HEK293T (cell line): ENCODE measurements around the gene RHOU.

Experiments
- BHLHE40 ChIP-seq: fragments of 450-650 bp; IDR thresholded peaks from 2 replicates; pipeline ENCODE4 v1.6.1; 2016; ENCODE audit warnings: mild to moderate bottlenecking, moderate library complexity, borderline replicate concordance
- ELF4 ChIP-seq: fragments of 450-650 bp; IDR thresholded peaks from 2 replicates; pipeline ENCODE4 v1.6.1; 2017; ENCODE audit warnings: antibody characterized with exemption
- FOXA1 ChIP-seq: fragments of 450-650 bp; IDR thresholded peaks from 2 replicates; pipeline ENCODE4 v1.6.1; 2016; ENCODE audit warnings: mild to moderate bottlenecking
- FOXK2 ChIP-seq: fragments of 450-650 bp; IDR thresholded peaks from 2 replicates; pipeline ENCODE4 v1.6.1; 2016; ENCODE audit warnings: mild to moderate bottlenecking
- FOXM1 ChIP-seq: fragments of 450-650 bp; IDR thresholded peaks from 2 replicates; pipeline ENCODE4 v1.6.1; 2017; ENCODE audit warnings: mild to moderate bottlenecking, borderline replicate concordance
- LEF1 ChIP-seq: fragments of 450-650 bp; IDR thresholded peaks from 2 replicates; pipeline ENCODE4 v1.6.1; 2017; ENCODE audit warnings: mild to moderate bottlenecking, borderline replicate concordance
- NFRKB ChIP-seq: fragments of 450-650 bp; IDR thresholded peaks from 2 replicates; pipeline ENCODE4 v1.6.1; 2016; ENCODE audit warnings: mild to moderate bottlenecking, moderate library complexity
- SP1 ChIP-seq: fragments of 450-650 bp; IDR thresholded peaks from 2 replicates; pipeline ENCODE4 v1.6.1; 2017
- SUZ12 ChIP-seq: fragments of 450-650 bp; IDR thresholded peaks from 2 replicates; pipeline ENCODE4 v1.6.1; 2016; ENCODE audit warnings: mild to moderate bottlenecking
- ZNF384 ChIP-seq: fragments of 450-650 bp; IDR thresholded peaks from 2 replicates; pipeline ENCODE4 v1.6.1; 2016

DNA sequence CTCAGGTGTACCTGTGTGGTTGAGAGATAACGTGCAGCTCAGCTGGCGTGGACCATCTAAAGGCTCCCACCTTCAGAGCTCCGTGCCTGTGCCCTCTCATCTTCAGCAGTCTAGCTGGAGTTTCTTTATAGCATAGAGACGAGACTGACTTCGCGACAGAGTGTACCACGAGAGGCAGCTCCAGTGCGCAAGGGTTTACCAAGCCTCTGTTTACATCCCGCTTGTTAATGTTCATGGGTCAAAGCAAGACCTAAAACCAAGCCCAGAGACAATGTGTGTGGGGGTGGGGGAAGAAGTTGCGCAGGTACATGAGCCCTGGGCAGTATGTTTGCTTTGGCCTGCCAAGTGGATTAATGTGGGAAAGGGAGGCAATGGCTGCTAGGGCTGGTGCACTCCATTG, 15.6 kb downstream of the RHOU start:
- no peak for TF ChIP-seq BHLHE40
- no peak for TF ChIP-seq SP1
- no peak for TF ChIP-seq LEF1
- TF ChIP-seq NFRKB: no peak
- TF ChIP-seq FOXM1: no peak
- no peak for TF ChIP-seq SUZ12
- TF ChIP-seq FOXA1: no peak
- no peak for TF ChIP-seq FOXK2
- no peak for TF ChIP-seq ELF4
- no peak for TF ChIP-seq ZNF384
